SK-N-SH (cell line): ENCODE data around the gene VPS8. TPM values are rescaled to one million over a fixed set of nuclear protein-coding genes. Genes with fewer than 3 reads are reported as not detected.
A peak's percentile ranks its signal among the peaks of the same experiment; 100 is the strongest.

Source experiments
- CTCF ChIA-PET: fragments of 300-600, 350-600 bp; formaldehyde crosslinking; extraction: SDS; loops from one replicate; lab custom pipeline; 2021; lab: Yijun Ruan, JAX
- POLR2A ChIA-PET: fragments of 350-600 bp; sonication (Branson Sonifier 250); formaldehyde crosslinking; extraction: SDS; loops from one replicate; lab custom pipeline; 2020; ENCODE audit warnings: antibody characterized with exemption, inconsistent platforms; lab: Yijun Ruan, JAX
- DNase-seq: peaks from one replicate; pipeline ENCODE4 v3.0.0; 2012
- H2AFZ ChIP-seq: fragments of 200-600 bp; sonication (generic); 2 replicates; pipeline ENCODE4 v1.8.1; 2016; ENCODE audit warnings: antibody characterized with exemption, mild to moderate bottlenecking, low read depth
- H3F3A ChIP-seq: fragments of 200-600 bp; sonication (generic); replicated peaks from 2 replicates; pipeline ENCODE3; 2016; ENCODE audit warnings: antibody characterized with exemption, mild to moderate bottlenecking; ENCODE audit not compliant: insufficient read depth
- H3K27ac ChIP-seq, 2 experiments: fragments of 200-500 bp in 1 of 2; fragments of 200-600 bp in 1 of 2; sonication (Bioruptor generic) in 1 of 2; sonication (generic), shearing (Covaris generic) in 1 of 2; 2 replicates each; pipeline versions ENCODE4 v1.5.1 to v1.6.1; 2014 to 2016; ENCODE audit warnings: low read depth in 2 of 2, inconsistent platforms in 1 of 2, low read length in 1 of 2, mild to moderate bottlenecking in 1 of 2, mixed read lengths in 1 of 2
- H3K27me3 ChIP-seq: fragments of 200-600 bp; sonication (generic), shearing (Covaris generic); 2 replicates; pipeline ENCODE4 v1.6.1; 2016; ENCODE audit warnings: mixed run types; ENCODE audit not compliant: insufficient read depth
- H3K36me3 ChIP-seq, 2 experiments: fragments of 200-500 bp in 1 of 2; fragments of 200-600 bp in 1 of 2; sonication (Bioruptor generic) in 1 of 2; sonication (generic) in 1 of 2; replicated peaks in 1 of 2; 2 replicates each; pipeline versions ENCODE3 to v1.5.1; 2014 to 2016; ENCODE audit warnings: low read length in 1 of 2, mild to moderate bottlenecking in 1 of 2; ENCODE audit not compliant: insufficient read depth in 2 of 2, control insufficient read depth in 1 of 2
- H3K4me1 ChIP-seq, 2 experiments: fragments of 200-500 bp in 1 of 2; fragments of 200-600 bp in 1 of 2; sonication (Bioruptor generic) in 1 of 2; sonication (generic), shearing (Covaris generic) in 1 of 2; 2 replicates each; pipeline versions ENCODE4 v1.5.1 to v1.6.1; 2014 to 2016; ENCODE audit warnings: low read depth in 1 of 2, low read length in 1 of 2, mixed run types in 1 of 2; ENCODE audit not compliant: insufficient read depth in 2 of 2, control insufficient read depth in 1 of 2
- H3K4me2 ChIP-seq: fragments of 200-600 bp; sonication (generic), shearing (Covaris generic); 2 replicates; pipeline ENCODE4 v1.6.1; 2017; ENCODE audit warnings: mixed run types
- H3K4me3 ChIP-seq, 2 experiments: fragments of 200-500 bp in 1 of 2; fragments of 200-600 bp in 1 of 2; sonication (Bioruptor generic) in 1 of 2; sonication (generic), shearing (Covaris generic) in 1 of 2; 2 replicates each; pipeline versions ENCODE4 v1.5.1 to v1.8.1; 2014 to 2016; ENCODE audit warnings: low read depth in 2 of 2, inconsistent platforms in 1 of 2, low read length in 1 of 2, mild to moderate bottlenecking in 1 of 2, mixed read lengths in 1 of 2, moderate library complexity in 1 of 2
- H3K79me2 ChIP-seq: fragments of 200-600 bp; sonication (generic); 2 replicates; pipeline ENCODE4 v1.8.1; 2017; ENCODE audit warnings: mild to moderate bottlenecking; ENCODE audit not compliant: insufficient read depth
- H3K9ac ChIP-seq: fragments of 200-600 bp; sonication (generic); 2 replicates; pipeline ENCODE4 v1.6.1; 2017; ENCODE audit warnings: mixed run types
- H3K9me2 ChIP-seq: fragments of 200-600 bp; sonication (generic); 2 replicates; pipeline ENCODE4 v1.6.1; 2017; ENCODE audit warnings: mixed run types
- H3K9me3 ChIP-seq: fragments of 200-600 bp; sonication (generic); 2 replicates; pipeline ENCODE4 v1.6.1; 2017; ENCODE audit warnings: mixed run types, mild to moderate bottlenecking, moderate library complexity
- H4K20me1 ChIP-seq: fragments of 200-600 bp; sonication (generic); 2 replicates; pipeline ENCODE4 v1.6.1; 2017; ENCODE audit warnings: mild to moderate bottlenecking, mixed run types; ENCODE audit not compliant: insufficient read depth
- CTCF ChIP-seq: fragments of 200-600 bp; sonication (generic); IDR thresholded peaks from 2 replicates; pipeline ENCODE4 v1.6.1; 2017; ENCODE audit warnings: antibody characterized with exemption, mild to moderate bottlenecking, moderate library complexity
- EP300 ChIP-seq, 2 experiments: IDR thresholded peaks; 2 replicates each; pipeline versions ENCODE4 v1.4.0 to v1.6.1; 2012; ENCODE audit warnings: borderline replicate concordance in 1 of 2, low read depth in 1 of 2, low read length in 1 of 2
- FOXM1 ChIP-seq: IDR thresholded peaks from 2 replicates; pipeline ENCODE4 v1.4.0; 2012; ENCODE audit warnings: low read depth, mild to moderate bottlenecking
- GABPA ChIP-seq: IDR thresholded peaks from 2 replicates; pipeline ENCODE4 v1.4.0; 2012; ENCODE audit warnings: low read depth, mild to moderate bottlenecking
- MAX ChIP-seq: IDR thresholded peaks from 2 replicates; pipeline ENCODE4 v1.4.0; 2012; ENCODE audit warnings: low read depth
- NFIC ChIP-seq: IDR thresholded peaks from 2 replicates; pipeline ENCODE4 v1.4.0; 2012; ENCODE audit warnings: borderline replicate concordance
- PBX3 ChIP-seq: IDR thresholded peaks from 2 replicates; pipeline ENCODE4; 2012
- POLR2AphosphoS5 ChIP-seq: IDR thresholded peaks from 2 replicates; pipeline ENCODE4 v1.6.1; 2012; ENCODE audit warnings: low read depth, low read length
- RAD21 ChIP-seq: IDR thresholded peaks from 2 replicates; pipeline ENCODE4 v1.6.1; 2012; ENCODE audit warnings: mild to moderate bottlenecking, low read length
- RCOR1 ChIP-seq: fragments of 150-350 bp; IDR thresholded peaks from 2 replicates; pipeline ENCODE4 v1.6.1; 2017; ENCODE audit warnings: antibody characterized with exemption, low read length
- REST ChIP-seq: IDR thresholded peaks from 2 replicates; pipeline ENCODE4 v1.6.1; 2012; ENCODE audit warnings: mild to moderate bottlenecking, low read depth, low read length, moderate library complexity
- RFX5 ChIP-seq: IDR thresholded peaks from 2 replicates; pipeline ENCODE4 v1.6.1; 2012; ENCODE audit warnings: mild to moderate bottlenecking, improper control_type of control experiment, low read length
- SIN3A ChIP-seq: IDR thresholded peaks from 2 replicates; pipeline ENCODE4 v1.6.1; 2012; ENCODE audit warnings: low read depth, mild to moderate bottlenecking, low read length, moderate library complexity, borderline replicate concordance
- SMC3 ChIP-seq: IDR thresholded peaks from 2 replicates; pipeline ENCODE4 v1.6.1; 2012; ENCODE audit warnings: low read depth, low read length, improper control_type of control experiment
- TAF1 ChIP-seq: IDR thresholded peaks from 2 replicates; pipeline ENCODE4 v1.6.1; 2012; ENCODE audit warnings: low read depth, mild to moderate bottlenecking, low read length, moderate library complexity, borderline replicate concordance
- TCF12 ChIP-seq: IDR thresholded peaks from 2 replicates; pipeline ENCODE4 v1.4.0; 2012
- WGBS: methylation state at CpG from one replicate; pipeline ENCODE4 v1.1.6; 2017; ENCODE audit warnings: low lambda C conversion rate; 5-methylcytosine and 5-hydroxymethylcytosine counted together
- polyA plus RNA-seq, 3 experiments: library from polyadenylated mRNA; depleted of rRNA; stranded (reverse); fragments of >200 nt; gene quantifications; 2 replicates each; pipeline ENCODE4 v1.2.3, GENCODE V29; 2012

VPS8 gene
- polyA plus RNA-seq, 1 of the 3 experiments (the other 2 are of a cell fraction): 12.8 TPM

- H3K36me3 ChIP-seq: peaks cover 19 to 24% of the 10 kb centered on the region in 2 experiments
- H3K4me1 ChIP-seq: no peaks in the 10 kb centered on the region; a peak in 1 of 4 replicates
- H2AFZ ChIP-seq: 0 out of 2 replicates have a peak overlapping the region, but pooled peaks have one; percentile 14
- peak overlapping the region in 1 of 2 experiments; percentile 77; a peak in 2 of 4 replicates for H3K27ac ChIP-seq
- ChIA-PET CTCF (interaction anchor here (1.4 kb wide), 2 partner anchors 281 to 437 kb away, joined by 3 read pairs; partner anchors contain the start of gene EPHB3), POLR2A (no interaction called here)
- no peaks in the 10 kb centered on the region for H3K9me3 ChIP-seq
- WGBS: 53% methylated on average over 1 of the region's 1 CpG
- H3K9me2 ChIP-seq: no peaks in the 10 kb centered on the region
- H3K4me2 ChIP-seq: no peak overlapping the region
- no peaks in the 10 kb centered on the region for H3K27me3 ChIP-seq
- no peaks in the 10 kb centered on the region for H4K20me1 ChIP-seq
- peaks cover 3% of the 10 kb centered on the region for H3F3A ChIP-seq
- TF ChIP-seq NFIC (no peak), POLR2AphosphoS5 (no peak), TAF1 (no peak), EP300 (IDR thresholded peaks at IDR 0.05; ENCODE audit: borderline replicate concordance in 1 of 2, low read depth in 1 of 2, low read length in 1 of 2) (no peak), REST (no peak), RFX5 (no peak), GABPA (no peak), RCOR1 (no peak), SMC3 (no peak), PBX3 (no peak), SIN3A (no peak), MAX (no peak)
- H3K9ac ChIP-seq: no peak overlapping the region
- no peak for DNase-seq
- H3K4me3 ChIP-seq: no peak overlapping the region
- no peaks in the 10 kb centered on the region for H3K79me2 ChIP-seq
Measured at GRCh38 chr3:184842433-184842832, 30.5 kb downstream of the VPS8 start.

- H3K4me3 ChIP-seq: no peak overlapping the region
- peaks cover 16 to 23% of the 10 kb centered on the region in 2 experiments for H3K36me3 ChIP-seq
- H3K27me3 ChIP-seq: no peaks in the 10 kb centered on the region
- no peak overlapping the region for H3K9ac ChIP-seq
- POLR2A ChIA-PET: no interaction called here
- no peaks in the 10 kb centered on the region; a peak in 1 of 4 replicates for H3K4me1 ChIP-seq
- no peak for TF ChIP-seq CTCF
- TF ChIP-seq FOXM1: no peak
- no peak for TF ChIP-seq TCF12
- TF ChIP-seq RAD21: no peak
- TF ChIP-seq RCOR1: no peak
- no peaks in the 10 kb centered on the region for H3K79me2 ChIP-seq
- no peak overlapping the region for H3K4me2 ChIP-seq
- H3F3A ChIP-seq: peaks cover 3% of the 10 kb centered on the region
- H2AFZ ChIP-seq: no peak overlapping the region
- H3K9me2 ChIP-seq: no peaks in the 10 kb centered on the region
- no peaks in the 10 kb centered on the region for H3K9me3 ChIP-seq
- no peak overlapping the region for H3K27ac ChIP-seq
- DNase-seq: no peak
- CTCF ChIA-PET: interaction anchor here (1.3 kb wide), 1 partner anchor 9 kb away, joined by 3 read pairs; no protein-coding TSS in a partner anchor
- H4K20me1 ChIP-seq: no peaks in the 10 kb centered on the region
Measured at GRCh38 chr3:184845819-184846218, 33.9 kb downstream of the VPS8 start.
